GM18502 (cell line): ENCODE data around the gene DYNLRB2.

ENCODE experiments used
- ATAC-seq: cut with Tn5 transposase; IDR thresholded peaks from one replicate; pipeline ENCODE4 v1.9.1; 2021; ENCODE audit warnings: mild to moderate bottlenecking; ENCODE audit not compliant: unreplicated experiment, poor library complexity

Gene DYNLRB2

GRCh38 chr16:80546249-80546648 lies 5.5 kb downstream of the DYNLRB2 start:
- no peak for ATAC-seq

- ATAC-seq = no peak
Observed at GRCh38 chr16:80547145-80547544, 6.4 kb downstream of the DYNLRB2 start.

GRCh38 chr16:80552277-80552676 lies 11.5 kb downstream of the DYNLRB2 start:
- no peak for ATAC-seq

GRCh38 chr16:80554033-80554432 lies 13.2 kb downstream of the DYNLRB2 start:
- ATAC-seq = no peak

GRCh38 chr16:80556481-80556880 lies 15.7 kb downstream of the DYNLRB2 start:
- no peak for ATAC-seq

- no peak for ATAC-seq
Observed at GRCh38 chr16:80557037-80557436, 16.2 kb downstream of the DYNLRB2 start.

GRCh38 chr16:80559369-80559768 lies 18.6 kb downstream of the DYNLRB2 start:
- no peak for ATAC-seq

- no peak for ATAC-seq
Observed at GRCh38 chr16:80563066-80563465, 22.3 kb downstream of the DYNLRB2 start.

- ATAC-seq = no peak
Observed at GRCh38 chr16:80564394-80564793, 23.6 kb downstream of the DYNLRB2 start.

- peak; percentile 94 for ATAC-seq
Observed at GRCh38 chr16:80569440-80570105, 28.8 kb downstream of the DYNLRB2 start.

GRCh38 chr16:80570106-80570478 lies 29.3 kb downstream of the DYNLRB2 start:
- peak; percentile 24 for ATAC-seq

- ATAC-seq = no peak
Observed at GRCh38 chr16:80573700-80574120, 32.9 kb downstream of the DYNLRB2 start.

- no peak for ATAC-seq
Observed at GRCh38 chr16:80576343-80576912, 35.6 kb downstream of the DYNLRB2 start.

- ATAC-seq = no peak
Observed at GRCh38 chr16:80577485-80578280, 36.9 kb downstream of the DYNLRB2 start.

GRCh38 chr16:80580109-80580832 lies 39.5 kb downstream of the DYNLRB2 start:
- ATAC-seq = peak; percentile 88

GRCh38 chr16:80583466-80583865 lies 42.7 kb downstream of the DYNLRB2 start:
- ATAC-seq = no peak

GRCh38 chr16:80585764-80586163 lies 45.0 kb downstream of the DYNLRB2 start:
- ATAC-seq = peak; percentile 73

GRCh38 chr16:80586476-80586875 lies 45.7 kb downstream of the DYNLRB2 start:
- ATAC-seq = no peak

GRCh38 chr16:80587071-80587470 lies 46.3 kb downstream of the DYNLRB2 start:
- ATAC-seq = no peak

- ATAC-seq = peak; percentile 52
Observed at GRCh38 chr16:80591071-80591915, 50.5 kb downstream of the DYNLRB2 start.
